NCI-H2196 (cell line): ENCODE measurements around the gene ARHGAP8.
"Not testable (repeated sequence)": the region's sequence is repeated elsewhere in the genome, so short reads cannot be mapped to it uniquely, and the experiment has no call there.

Source experiments
- DNase-seq: peaks from one replicate; lab custom pipeline; 2025; ENCODE audit not compliant: unreplicated experiment; lab: John Stamatoyannopoulos, UW

Gene ARHGAP8

GRCh38 chr22:44738347-44738715 is 14.0 kb upstream of the ARHGAP8 start:
- no peak for DNase-seq

GRCh38 chr22:44739024-44739423 is 13.4 kb upstream of the ARHGAP8 start:
- DNase-seq: no peak

- DNase-seq: not testable (repeated sequence)
Observed at GRCh38 chr22:44739666-44740065, 12.7 kb upstream of the ARHGAP8 start.

GRCh38 chr22:44740307-44740706 is 12.1 kb upstream of the ARHGAP8 start:
- DNase-seq: no peak

GRCh38 chr22:44741929-44742328 is 10.4 kb upstream of the ARHGAP8 start:
- no peak for DNase-seq

GRCh38 chr22:44743247-44743646 is 9.1 kb upstream of the ARHGAP8 start:
- DNase-seq: no peak

GRCh38 chr22:44743804-44744211 is 8.6 kb upstream of the ARHGAP8 start:
- no peak for DNase-seq

- DNase-seq: no peak
Observed at GRCh38 chr22:44745853-44746789, 6.3 kb upstream of the ARHGAP8 start.

- DNase-seq: not testable (repeated sequence)
Observed at GRCh38 chr22:44747784-44748127, 4.6 kb upstream of the ARHGAP8 start.

GRCh38 chr22:44748524-44748923 is 3.9 kb upstream of the ARHGAP8 start:
- DNase-seq: no peak

- DNase-seq: no peak
Observed at GRCh38 chr22:44750481-44750880, 1.9 kb upstream of the ARHGAP8 start.

GRCh38 chr22:44753189-44754042 is 1.0 kb downstream of the ARHGAP8 start:
- peak; percentile 19 for DNase-seq

- no peak for DNase-seq
Observed at GRCh38 chr22:44754998-44755397, 2.6 kb downstream of the ARHGAP8 start.

- DNase-seq: no peak
Observed at GRCh38 chr22:44755417-44755816, 3.0 kb downstream of the ARHGAP8 start.

GRCh38 chr22:44755956-44756361 is 3.6 kb downstream of the ARHGAP8 start:
- DNase-seq: no peak

GRCh38 chr22:44758344-44758973 is 6.1 kb downstream of the ARHGAP8 start:
- peak; percentile 54 for DNase-seq

- no peak for DNase-seq
Observed at GRCh38 chr22:44759001-44759400, 6.6 kb downstream of the ARHGAP8 start.

GRCh38 chr22:44759430-44760310 is 7.3 kb downstream of the ARHGAP8 start:
- no peak for DNase-seq

- DNase-seq: no peak
Observed at GRCh38 chr22:44760476-44760875, 8.1 kb downstream of the ARHGAP8 start.

GRCh38 chr22:44761025-44761424 is 8.7 kb downstream of the ARHGAP8 start:
- DNase-seq: no peak

GRCh38 chr22:44764373-44764772 is 12.0 kb downstream of the ARHGAP8 start:
- DNase-seq: no peak
